MM.1S (cell line): ENCODE results near the gene DCAF15.

Experiments
- EZH2 ChIP-seq: fragments of 300-600 bp; sonication (generic); optimal IDR thresholded peaks from 2 replicates; pipeline ENCODE3; 2017; ENCODE audit warnings: low read depth, mild to moderate bottlenecking, antibody characterized with exemption, low read length, mixed read lengths
- EZH2phosphoT487 ChIP-seq: fragments of 300-600 bp; sonication (generic); IDR thresholded peaks from 2 replicates; pipeline ENCODE4 v1.6.1; 2018; ENCODE audit warnings: antibody characterized with exemption, low read length

DNA sequence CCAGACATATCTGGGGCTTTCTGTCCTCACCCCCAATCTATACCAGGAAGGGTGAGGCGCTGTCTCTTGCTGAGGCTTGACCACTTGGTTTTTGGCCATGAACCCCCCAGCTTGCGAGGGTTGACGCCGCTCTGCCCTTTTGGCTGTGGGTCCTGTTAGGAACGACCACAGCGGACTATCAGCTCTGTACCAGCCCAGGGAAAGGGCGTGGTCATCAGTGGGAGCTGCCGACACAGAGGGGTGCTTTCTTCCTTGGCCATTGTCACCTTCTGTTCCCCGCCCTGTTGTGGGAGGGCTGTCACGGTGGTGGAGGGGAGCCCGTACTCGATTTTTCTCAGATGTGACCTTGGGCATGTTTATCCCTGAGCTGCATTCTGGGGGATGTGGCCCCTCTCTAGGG is 5.7 kb downstream of the DCAF15 start:
- TF ChIP-seq EZH2phosphoT487: no peak
- no peak for TF ChIP-seq EZH2
